GM20431 (cell line): Measurements from ENCODE around the gene CASZ1.

Experiments
- in situ Hi-C: fragments of 300-500 bp; cut with MseI, MboI; formaldehyde crosslinking; loops from one replicate; pipeline ENCODE4 v1.15.0; 2020; ENCODE audit warnings: low sequenced_read_pairs; ENCODE audit not compliant: unreplicated experiment

The CASZ1 gene

GRCh38 chr1:10620776-10621175 is 175.7 kb downstream of the CASZ1 start:
- in situ Hi-C loops = no loop called here

- in situ Hi-C loops = no loop called here
Measured at GRCh38 chr1:10617931-10618885, 178.2 kb downstream of the CASZ1 start.

GRCh38 chr1:10617318-10617717 is 179.1 kb downstream of the CASZ1 start:
- in situ Hi-C loops = no loop called here

GRCh38 chr1:10616696-10617095 is 179.8 kb downstream of the CASZ1 start:
- in situ Hi-C loops = no loop called here

- in situ Hi-C loops = no loop called here
Measured at GRCh38 chr1:10615932-10616671, 180.3 kb downstream of the CASZ1 start.

GRCh38 chr1:10615332-10615731 is 181.1 kb downstream of the CASZ1 start:
- in situ Hi-C loops = no loop called here

- in situ Hi-C loops = no loop called here
Measured at GRCh38 chr1:10614377-10615225, 181.8 kb downstream of the CASZ1 start.

GRCh38 chr1:10613861-10614260 is 182.6 kb downstream of the CASZ1 start:
- in situ Hi-C loops = no loop called here

GRCh38 chr1:10613340-10613739 is 183.1 kb downstream of the CASZ1 start:
- in situ Hi-C loops = no loop called here

- in situ Hi-C loops = no loop called here
Measured at GRCh38 chr1:10612436-10613160, 183.8 kb downstream of the CASZ1 start.

- in situ Hi-C loops = no loop called here
Measured at GRCh38 chr1:10610901-10611600, 185.4 kb downstream of the CASZ1 start.

GRCh38 chr1:10608690-10609089 is 187.8 kb downstream of the CASZ1 start:
- in situ Hi-C loops = no loop called here

GRCh38 chr1:10607228-10607627 is 189.2 kb downstream of the CASZ1 start:
- in situ Hi-C loops = no loop called here

- in situ Hi-C loops = no loop called here
Measured at GRCh38 chr1:10606064-10606463, 190.4 kb downstream of the CASZ1 start.

GRCh38 chr1:10604966-10605365 is 191.5 kb downstream of the CASZ1 start:
- in situ Hi-C loops = no loop called here

- in situ Hi-C loops = no loop called here
Measured at GRCh38 chr1:10602936-10603335, 193.5 kb downstream of the CASZ1 start.

GRCh38 chr1:10601342-10602070 is 194.9 kb downstream of the CASZ1 start:
- in situ Hi-C loops = no loop called here

GRCh38 chr1:10599194-10599861 is 197.1 kb downstream of the CASZ1 start:
- in situ Hi-C loops = no loop called here
